Measurements from ENCODE around the gene OR10A2.

DNA sequence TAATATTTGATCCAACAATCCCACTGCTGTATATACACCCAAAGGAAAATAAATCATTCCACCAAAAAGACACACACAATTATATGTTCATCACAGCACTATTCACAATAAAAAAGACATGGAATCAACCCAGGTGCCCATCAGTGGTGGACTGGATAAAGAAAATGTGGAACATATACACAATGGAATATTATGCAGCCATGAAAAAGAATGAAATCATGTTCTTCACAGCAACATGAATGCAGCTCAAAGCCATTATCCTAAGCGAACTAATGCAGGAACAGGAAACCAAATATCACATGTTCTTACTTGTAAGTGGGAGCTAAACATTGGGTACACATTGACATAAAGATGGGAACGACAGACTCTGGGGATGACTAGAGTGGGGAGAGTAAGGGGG is 56.8 kb downstream of the OR10A2 start:
- TF ChIP-seq PAX5 (IDR thresholded peaks at IDR 0.05; ENCODE audit: insufficient read depth, low read length, severe bottlenecking) (no peak), TAF1 (IDR thresholded peaks at IDR 0.05; ENCODE audit: low read depth, low read length) (no peak), POLR2A (IDR thresholded peaks at IDR 0.05; ENCODE audit: low read depth, low read length) (no peak), POLR2AphosphoS5 (IDR thresholded peaks at IDR 0.05; ENCODE audit: low read depth, low read length) (no peak), POU2F2 (IDR thresholded peaks at IDR 0.05; ENCODE audit: low read depth, low read length) (no peak)
